Lower lobe of right lung (tissue), 2 donors: ENCODE results near the gene CDC42EP5. TPM values are rescaled to one million over a fixed set of nuclear protein-coding genes. Genes with fewer than 3 reads are reported as not detected.

Experiments used
- ATAC-seq, 2 donors: fragments of 200-7000 bp; cut with Tn5 transposase; one replicate each; pipeline ENCODE4 v1.9.1; 2020 to 2022; ENCODE audit warnings: mild to moderate bottlenecking in 2 of 2, moderate library complexity in 2 of 2
- DNase-seq: peaks from one replicate; pipeline ENCODE4 v3.0.0-alpha.2; 2020
- H3K27ac ChIP-seq: fragments of 200-600 bp; one replicate; pipeline ENCODE4 v1.8.0; 2022
- H3K27me3 ChIP-seq: fragments of 200-600 bp; one replicate; pipeline ENCODE4 v1.8.0; 2022; ENCODE audit warnings: low read depth
- H3K36me3 ChIP-seq: fragments of 200-600 bp; one replicate; pipeline ENCODE4 v1.8.0; 2022; ENCODE audit warnings: mild to moderate bottlenecking
- H3K4me1 ChIP-seq: fragments of 200-600 bp; one replicate; pipeline ENCODE4 v1.8.0; 2022
- H3K4me3 ChIP-seq: fragments of 200-600 bp; one replicate; pipeline ENCODE4 v1.8.0; 2022; ENCODE audit warnings: mild to moderate bottlenecking
- H3K9me3 ChIP-seq: fragments of 200-600 bp; one replicate; pipeline ENCODE4 v1.8.0; 2022
- intact Hi-C: fragments of 100-400 bp; cut with DNase I; formaldehyde crosslinking; loops from one replicate; pipeline ENCODE4 v1.11.0; 2022
- total RNA-seq: library from RNA; stranded (reverse); fragmentation: NEBNext Ultra II Directional; extraction: Animal tissue kit (Norgen Biotek cat#: 25700); gene quantifications from one replicate; pipeline ENCODE4 v1.2.1, GENCODE V29; 2021
- TF ChIP-seq, protein P1 (sequence below): fragments of 200-600 bp; IDR thresholded peaks from one replicate; pipeline ENCODE4 v1.8.0; 2022; ENCODE audit warnings: antibody characterized with exemption, mild to moderate bottlenecking
- donor health status: DM: no; HTN: yes; CAD: no; lungs with severe emphysema.

Gene CDC42EP5
- total RNA-seq, 1 donor from 2014 or later = 25.5 TPM

DNA sequence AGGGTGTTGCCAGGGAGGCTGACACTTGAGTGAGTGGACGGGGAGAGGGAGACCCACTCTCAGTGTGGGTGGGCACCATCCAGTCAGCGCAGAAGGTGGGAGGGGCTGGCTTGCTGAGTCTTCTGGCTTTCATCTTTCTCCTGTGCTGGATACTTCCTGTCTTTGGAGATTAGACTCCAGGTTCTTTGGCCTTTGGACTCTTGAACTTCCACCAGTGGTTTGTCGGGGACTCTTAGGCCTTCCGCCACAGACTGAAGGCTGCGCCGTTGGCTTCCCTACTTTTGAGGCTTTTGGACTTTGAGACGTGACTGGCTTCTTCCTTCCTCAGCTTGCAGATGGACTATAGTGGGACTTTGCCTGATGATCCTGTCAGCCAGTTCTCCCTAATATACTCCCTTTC, 28.4 kb downstream of the CDC42EP5 start:
- H3K4me1 ChIP-seq = peaks cover 15% of the 10 kb centered on the region
- no peak for ATAC-seq
- H3K27ac ChIP-seq = no peak overlapping the region
- no peaks in the 10 kb centered on the region for H3K27me3 ChIP-seq
- H3K9me3 ChIP-seq = no peaks in the 10 kb centered on the region
- H3K4me3 ChIP-seq = no peak overlapping the region
- H3K36me3 ChIP-seq = peaks cover 21% of the 10 kb centered on the region
- TF ChIP-seq, protein P1, sequence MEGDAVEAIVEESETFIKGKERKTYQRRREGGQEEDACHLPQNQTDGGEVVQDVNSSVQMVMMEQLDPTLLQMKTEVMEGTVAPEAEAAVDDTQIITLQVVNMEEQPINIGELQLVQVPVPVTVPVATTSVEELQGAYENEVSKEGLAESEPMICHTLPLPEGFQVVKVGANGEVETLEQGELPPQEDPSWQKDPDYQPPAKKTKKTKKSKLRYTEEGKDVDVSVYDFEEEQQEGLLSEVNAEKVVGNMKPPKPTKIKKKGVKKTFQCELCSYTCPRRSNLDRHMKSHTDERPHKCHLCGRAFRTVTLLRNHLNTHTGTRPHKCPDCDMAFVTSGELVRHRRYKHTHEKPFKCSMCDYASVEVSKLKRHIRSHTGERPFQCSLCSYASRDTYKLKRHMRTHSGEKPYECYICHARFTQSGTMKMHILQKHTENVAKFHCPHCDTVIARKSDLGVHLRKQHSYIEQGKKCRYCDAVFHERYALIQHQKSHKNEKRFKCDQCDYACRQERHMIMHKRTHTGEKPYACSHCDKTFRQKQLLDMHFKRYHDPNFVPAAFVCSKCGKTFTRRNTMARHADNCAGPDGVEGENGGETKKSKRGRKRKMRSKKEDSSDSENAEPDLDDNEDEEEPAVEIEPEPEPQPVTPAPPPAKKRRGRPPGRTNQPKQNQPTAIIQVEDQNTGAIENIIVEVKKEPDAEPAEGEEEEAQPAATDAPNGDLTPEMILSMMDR = no peak
- DNase-seq = no peak
- intact Hi-C loops = no loop called here

DNA sequence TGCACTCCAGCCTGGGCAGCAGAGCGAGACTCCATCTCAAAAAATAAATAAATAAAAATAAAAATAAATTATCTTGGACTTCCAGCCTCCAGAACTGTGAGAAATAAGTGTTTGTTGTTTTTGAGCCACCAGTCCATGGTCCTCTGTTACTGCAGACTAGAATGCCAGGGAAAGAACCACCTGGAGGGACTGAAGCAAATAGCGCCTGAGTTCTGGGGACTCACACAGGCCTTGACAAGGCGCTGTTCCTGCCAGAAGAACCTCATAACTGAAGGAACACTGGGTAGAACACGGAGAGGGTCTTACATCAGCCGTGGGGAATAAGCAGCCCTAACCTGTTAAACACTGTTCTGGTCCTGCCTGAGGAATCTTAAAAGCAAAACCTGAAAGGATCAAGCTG, 32.5 kb downstream of the CDC42EP5 start:
- DNase-seq (no peak), ATAC-seq (no peak)
- no peaks in the 10 kb centered on the region for H3K27me3 ChIP-seq
- no peak overlapping the region for H3K27ac ChIP-seq
- peaks cover 6% of the 10 kb centered on the region for H3K4me1 ChIP-seq
- H3K9me3 ChIP-seq = no peaks in the 10 kb centered on the region
- intact Hi-C loops = no loop called here
- peaks cover 18% of the 10 kb centered on the region for H3K36me3 ChIP-seq
- no peak overlapping the region for H3K4me3 ChIP-seq
- TF ChIP-seq, protein P1 = no peak

DNA sequence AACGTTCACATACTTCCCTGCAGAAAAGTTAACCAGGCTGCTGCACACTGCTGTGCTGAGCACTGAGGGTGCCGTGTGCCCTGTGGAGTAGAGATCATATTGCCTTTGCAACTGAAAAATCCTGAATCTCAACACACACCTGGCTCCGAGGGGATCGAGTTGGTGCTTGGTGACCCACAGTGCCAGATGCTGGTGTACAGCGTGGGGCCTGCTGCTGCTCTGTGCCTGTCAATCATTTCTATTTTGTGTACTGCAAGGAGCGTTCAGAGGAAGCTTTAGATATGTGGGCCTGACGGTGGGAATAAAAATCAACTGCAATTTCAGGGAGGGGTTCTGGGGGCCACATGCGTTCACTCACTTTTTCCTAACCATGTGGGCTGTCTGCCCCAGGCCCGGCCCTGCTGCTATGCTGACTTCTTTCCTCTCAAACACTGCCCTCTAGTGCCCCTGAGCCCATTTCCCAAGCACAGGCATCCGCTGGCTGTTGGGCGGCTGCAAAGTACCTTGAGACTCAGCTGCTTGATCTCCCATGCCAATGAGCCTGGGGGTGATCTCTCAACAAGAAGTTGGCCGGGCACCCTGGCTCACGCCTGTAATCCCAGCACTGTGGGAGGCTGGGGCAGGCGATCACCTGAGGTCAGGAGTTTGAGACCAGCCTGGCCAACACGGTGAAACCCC, 33.8 kb downstream of the CDC42EP5 start:
- TF ChIP-seq, protein P1 = peak; percentile 29
- H3K27me3 ChIP-seq = no peaks in the 10 kb centered on the region
- no peak overlapping the region for H3K27ac ChIP-seq
- H3K36me3 ChIP-seq = peaks cover 7% of the 10 kb centered on the region
- peak in 1 of 2 donors; percentile 32 for ATAC-seq
- peaks cover 9% of the 10 kb centered on the region for H3K4me1 ChIP-seq
- intact Hi-C loops = no loop called here
- H3K9me3 ChIP-seq = no peaks in the 10 kb centered on the region
- H3K4me3 ChIP-seq = no peak overlapping the region
- DNase-seq = no peak

DNA sequence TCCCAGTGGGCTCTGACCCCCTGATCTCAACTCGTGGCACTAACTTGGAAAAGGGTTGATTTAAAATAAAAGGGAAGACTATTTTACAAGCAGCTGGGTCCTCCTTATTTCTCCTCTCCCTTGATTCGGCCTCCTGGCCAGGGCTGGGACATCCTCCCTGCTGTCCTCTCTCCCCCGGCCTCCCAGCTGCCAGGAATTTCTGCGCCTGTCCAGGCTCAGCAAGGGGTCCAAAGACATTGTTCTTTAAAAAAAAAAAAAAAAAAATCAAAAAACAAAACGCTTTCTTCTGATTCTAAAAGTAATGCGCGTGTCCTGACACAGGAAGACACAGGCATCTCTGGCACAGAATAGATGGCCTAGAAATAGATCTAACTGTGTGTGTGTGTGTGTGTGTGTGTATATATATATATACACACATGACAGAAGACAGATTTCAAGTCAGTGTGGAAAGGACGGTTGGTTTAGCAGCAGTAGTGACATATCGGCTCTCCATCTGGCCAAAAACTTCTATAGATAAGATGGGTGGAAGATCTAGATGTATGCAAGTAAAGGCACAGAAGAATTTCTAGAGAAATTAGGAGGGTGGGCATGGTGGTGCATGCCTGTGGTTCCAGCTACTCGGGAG, 36.4 kb downstream of the CDC42EP5 start:
- TF ChIP-seq, protein P1 = no peak
- ATAC-seq = no peak
- intact Hi-C loops = no loop called here

DNA sequence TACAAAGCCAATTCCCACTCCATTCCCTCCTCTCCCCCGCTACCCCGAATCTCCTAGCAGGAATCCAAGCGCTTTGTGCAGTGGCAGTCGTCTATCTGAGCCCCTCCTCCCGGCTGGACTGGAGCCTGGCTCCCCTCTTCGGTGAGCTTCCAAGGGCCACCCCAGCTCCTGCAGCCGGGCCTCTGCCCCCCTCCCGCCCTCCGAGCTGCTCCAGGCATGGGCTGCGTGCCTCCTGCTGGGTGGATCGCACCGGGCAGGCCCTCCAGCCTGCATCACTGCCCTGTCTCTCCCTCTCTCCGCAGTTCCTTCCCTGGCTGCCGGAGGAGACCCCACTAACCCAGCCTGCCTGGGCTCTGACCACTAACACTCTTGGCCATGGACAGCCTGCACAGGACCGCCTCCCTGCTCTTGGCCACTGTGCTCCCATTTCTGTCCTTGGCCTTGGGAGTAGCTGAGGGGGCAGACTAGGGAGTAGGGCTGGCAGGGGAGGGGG, 37.0 kb downstream of the CDC42EP5 start:
- H3K9me3 ChIP-seq = no peaks in the 10 kb centered on the region
- intact Hi-C loops = no loop called here
- ATAC-seq = peak in 1 of 2 donors; percentile 16
- H3K27me3 ChIP-seq = no peaks in the 10 kb centered on the region
- H3K36me3 ChIP-seq = peaks cover 4% of the 10 kb centered on the region
- DNase-seq = no peak
- no peak overlapping the region for H3K4me3 ChIP-seq
- TF ChIP-seq, protein P1 = no peak
- peaks cover 17% of the 10 kb centered on the region for H3K4me1 ChIP-seq
- H3K27ac ChIP-seq = no peak overlapping the region

More for the DNA sequence above, 36.4 kb downstream of the CDC42EP5 start:
- H3K9me3 ChIP-seq = no peaks in the 10 kb centered on the region
- DNase-seq = no peak
- H3K27ac ChIP-seq = no peak overlapping the region
- peaks cover 10% of the 10 kb centered on the region for H3K4me1 ChIP-seq
- H3K36me3 ChIP-seq = peaks cover 4% of the 10 kb centered on the region
- H3K4me3 ChIP-seq = no peak overlapping the region
- no peaks in the 10 kb centered on the region for H3K27me3 ChIP-seq
